NCI-H187 treated with DMSO at 0.1 percent for 48 hours (cell line): ENCODE data around the gene SNTA1.
"Not testable (repeated sequence)": the region's sequence is repeated elsewhere in the genome, so short reads cannot be mapped to it uniquely, and the experiment has no call there.

ENCODE experiments used
- DNase-seq: peaks from one replicate; lab custom pipeline; 2025; lab: John Stamatoyannopoulos, UW

Gene SNTA1

GRCh38 chr20:33443512-33444239, at the start of gene SNTA1:
Gene SNTA1, minus strand, starts transcription at chr20:33443763. Its CDS starts 143 bp downstream, at chr20:33443620.
- DNase-seq, result peak; percentile 29

GRCh38 chr20:33490934-33491656, 47.5 kb upstream of the SNTA1 start:
- no peak for DNase-seq

- no peak for DNase-seq
Observed at GRCh38 chr20:33490023-33490933, 46.7 kb upstream of the SNTA1 start, which contains the start of gene CBFA2T2. Gene CBFA2T2, plus strand, starts transcription at chr20:33490096. Its CDS starts 172 bp downstream, at chr20:33490268.

GRCh38 chr20:33489495-33490022, 46.0 kb upstream of the SNTA1 start:
- DNase-seq, result peak; percentile 75

GRCh38 chr20:33488661-33489494, 45.3 kb upstream of the SNTA1 start:
- not testable (repeated sequence) for DNase-seq

GRCh38 chr20:33488201-33488600, 44.6 kb upstream of the SNTA1 start:
- DNase-seq, result no peak

GRCh38 chr20:33483186-33483585, 39.6 kb upstream of the SNTA1 start:
- DNase-seq, result not testable (repeated sequence)

GRCh38 chr20:33482581-33482980, 39.0 kb upstream of the SNTA1 start:
- DNase-seq, result no peak

GRCh38 chr20:33481431-33481941, 37.9 kb upstream of the SNTA1 start:
- no peak for DNase-seq

- DNase-seq, result no peak
Observed at GRCh38 chr20:33480048-33480447, 36.5 kb upstream of the SNTA1 start.

- DNase-seq, result peak; percentile 79
Observed at GRCh38 chr20:33477386-33478234, 34.0 kb upstream of the SNTA1 start.

GRCh38 chr20:33475381-33476152, 32.0 kb upstream of the SNTA1 start:
- DNase-seq, result no peak

GRCh38 chr20:33474963-33475362, 31.4 kb upstream of the SNTA1 start:
- no peak for DNase-seq

GRCh38 chr20:33474097-33474873, 30.7 kb upstream of the SNTA1 start:
- DNase-seq, result no peak

- DNase-seq, result no peak
Observed at GRCh38 chr20:33472868-33473435, 29.4 kb upstream of the SNTA1 start.

- no peak for DNase-seq
Observed at GRCh38 chr20:33470866-33471265, 27.3 kb upstream of the SNTA1 start.

GRCh38 chr20:33470457-33470856, 26.9 kb upstream of the SNTA1 start:
- DNase-seq, result no peak

- no peak for DNase-seq
Observed at GRCh38 chr20:33466303-33466646, 22.7 kb upstream of the SNTA1 start.
